NOMO-1 treated with dmso at 0.1 percent for 144 hours (cell line): ENCODE data around the gene NOTCH2.
"Not testable (repeated sequence)": the region's sequence is repeated elsewhere in the genome, so short reads cannot be mapped to it uniquely, and the experiment has no call there.

Experiments
- DNase-seq: peaks from one replicate; lab custom pipeline; 2025; ENCODE audit not compliant: unreplicated experiment; lab: John Stamatoyannopoulos, UW

The NOTCH2 gene

DNA sequence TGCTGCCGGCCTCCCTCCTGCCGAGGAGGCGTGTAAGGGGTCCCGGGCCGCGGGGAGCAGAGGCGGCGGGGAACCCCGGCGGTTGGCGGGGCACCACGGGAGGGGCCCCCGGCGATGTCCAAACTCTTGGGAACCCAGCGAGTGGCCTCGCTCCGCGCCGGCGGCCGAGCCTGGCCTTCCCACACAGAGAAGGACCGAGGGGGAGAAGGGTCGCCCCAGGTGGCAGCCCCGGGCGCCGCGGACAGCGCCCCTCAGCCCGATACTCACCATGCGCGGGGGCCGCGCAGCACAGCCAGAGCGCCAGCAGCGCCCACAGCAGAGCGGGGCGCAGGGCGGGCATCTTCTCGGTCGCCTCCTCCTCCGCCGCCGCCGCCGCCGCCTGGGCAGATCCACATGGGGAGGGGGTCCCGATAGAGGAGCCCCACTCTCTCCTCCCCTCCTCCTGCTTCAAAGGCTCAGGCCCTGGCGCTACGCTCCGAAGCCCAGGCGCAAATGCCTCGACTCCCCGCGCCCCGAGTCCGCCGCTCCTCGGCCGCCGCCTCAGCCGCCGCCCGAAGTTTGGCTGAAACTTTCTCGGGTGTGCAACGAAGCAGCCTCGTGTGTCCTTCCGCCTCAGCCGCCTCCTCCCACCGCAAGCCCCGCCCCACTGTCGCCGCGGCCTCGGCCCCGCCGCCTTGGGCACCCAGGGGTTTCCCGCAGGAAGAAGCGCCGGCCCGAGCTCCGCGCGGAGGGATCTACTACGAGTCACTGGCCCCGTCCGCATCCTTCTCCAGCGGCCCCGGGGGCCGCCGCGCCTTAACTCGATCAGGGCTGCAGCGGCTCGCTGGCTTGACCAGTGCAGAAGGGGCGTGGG is at the start of gene NOTCH2:
Gene NOTCH2 (minus strand): TSS at position 596 of the 853 bp plus-strand sequence. CDS start 256 bp downstream, at position 340.
- DNase-seq, result peak; percentile 17

- DNase-seq, result not testable (repeated sequence)
These were observed 48.1 kb upstream of the NOTCH2 start for GRCh38 chr1:120117371-120118177.

- not testable (repeated sequence) for DNase-seq
These were observed 46.6 kb upstream of the NOTCH2 start for GRCh38 chr1:120116094-120116493.

- DNase-seq, result not testable (repeated sequence)
These were observed 43.7 kb upstream of the NOTCH2 start for GRCh38 chr1:120113134-120113533.

GRCh38 chr1:120112212-120112611 is 42.8 kb upstream of the NOTCH2 start:
- not testable (repeated sequence) for DNase-seq

- DNase-seq, result not testable (repeated sequence)
These were observed 42.3 kb upstream of the NOTCH2 start for GRCh38 chr1:120111771-120112170.

DNA sequence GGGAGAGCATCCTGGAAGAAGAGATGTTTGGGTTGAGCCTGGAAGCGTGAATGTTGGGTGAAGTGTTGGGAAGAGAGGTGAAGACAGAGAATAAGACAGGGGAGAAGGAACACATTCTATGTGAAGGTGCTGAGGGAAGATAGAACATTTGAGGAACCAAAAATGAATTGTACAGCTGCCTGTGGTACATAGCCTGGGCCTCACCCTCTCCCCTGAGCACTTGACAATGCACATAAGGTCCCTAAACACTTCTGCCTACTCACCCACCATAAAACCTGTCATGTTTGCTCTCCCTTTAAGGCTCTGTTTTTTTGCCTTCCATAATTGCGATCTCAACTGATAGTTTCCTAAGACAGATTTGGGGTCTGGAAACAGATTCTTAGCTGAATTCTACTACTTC is 41.5 kb upstream of the NOTCH2 start:
- DNase-seq, result not testable (repeated sequence)

DNA sequence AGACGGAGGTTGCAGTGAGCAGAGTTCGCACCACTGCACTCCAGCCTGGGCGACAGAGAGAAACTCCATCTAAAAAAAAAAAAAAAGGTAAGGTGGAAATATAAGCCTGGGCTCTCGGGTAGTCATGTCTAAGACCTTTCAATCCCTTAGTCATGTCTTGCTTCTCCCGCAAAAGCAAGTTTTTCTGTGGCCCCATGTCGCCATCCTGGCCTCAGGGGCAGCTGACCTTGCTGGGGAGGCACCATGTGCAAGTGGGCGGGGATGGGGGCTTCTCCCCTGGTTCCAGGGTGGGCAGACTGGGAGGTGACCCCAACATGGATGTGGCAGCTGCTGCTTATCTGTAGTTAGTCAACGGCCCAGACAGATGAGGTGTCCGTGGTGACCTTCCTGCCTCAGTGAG is 40.2 kb upstream of the NOTCH2 start:
- DNase-seq, result not testable (repeated sequence)

GRCh38 chr1:120109180-120109579 is 39.7 kb upstream of the NOTCH2 start:
- DNase-seq, result not testable (repeated sequence)

GRCh38 chr1:120105288-120105687 is 35.8 kb upstream of the NOTCH2 start:
- not testable (repeated sequence) for DNase-seq

GRCh38 chr1:120103768-120104167 is 34.3 kb upstream of the NOTCH2 start:
- DNase-seq, result not testable (repeated sequence)

- not testable (repeated sequence) for DNase-seq
These were observed 32.1 kb upstream of the NOTCH2 start for GRCh38 chr1:120101593-120101992.

GRCh38 chr1:120100590-120100989 is 31.1 kb upstream of the NOTCH2 start:
- not testable (repeated sequence) for DNase-seq

DNA sequence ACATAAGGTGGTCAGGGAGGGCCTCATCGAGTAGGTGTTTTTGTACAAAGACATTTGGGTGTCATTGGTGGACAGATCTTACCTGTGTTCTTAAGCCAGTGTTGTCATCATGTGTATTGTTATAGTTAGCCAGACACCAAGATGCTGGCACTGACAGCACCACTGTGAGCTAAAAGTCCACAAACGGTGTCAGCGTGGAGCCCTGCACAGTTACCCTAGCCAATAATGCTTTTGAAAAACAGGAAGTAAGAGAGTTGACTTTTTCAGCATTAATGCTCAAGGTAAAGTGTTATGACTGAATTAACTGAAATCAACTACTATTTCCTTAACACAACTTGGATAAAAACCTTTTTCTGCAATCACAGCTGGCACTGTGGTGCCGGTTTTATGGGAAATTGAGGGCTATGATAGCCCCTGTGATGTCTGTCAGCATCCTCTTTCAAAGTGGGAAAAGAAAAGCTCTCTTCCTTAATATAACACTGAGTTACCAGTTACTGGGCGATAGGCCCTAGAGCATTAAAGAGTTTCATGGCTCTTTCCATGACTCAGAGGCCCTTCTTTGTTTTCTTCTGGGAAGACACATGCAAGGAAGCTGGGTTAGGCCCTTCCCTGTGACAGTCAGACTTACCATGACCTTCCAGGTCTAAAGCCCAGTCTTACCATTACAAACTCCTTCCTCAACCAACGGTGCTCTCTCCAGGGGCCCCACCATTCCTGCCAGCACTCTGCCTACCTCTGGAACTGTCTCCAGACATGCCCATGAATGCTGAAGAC is 29.7 kb upstream of the NOTCH2 start:
- DNase-seq, result not testable (repeated sequence)

DNA sequence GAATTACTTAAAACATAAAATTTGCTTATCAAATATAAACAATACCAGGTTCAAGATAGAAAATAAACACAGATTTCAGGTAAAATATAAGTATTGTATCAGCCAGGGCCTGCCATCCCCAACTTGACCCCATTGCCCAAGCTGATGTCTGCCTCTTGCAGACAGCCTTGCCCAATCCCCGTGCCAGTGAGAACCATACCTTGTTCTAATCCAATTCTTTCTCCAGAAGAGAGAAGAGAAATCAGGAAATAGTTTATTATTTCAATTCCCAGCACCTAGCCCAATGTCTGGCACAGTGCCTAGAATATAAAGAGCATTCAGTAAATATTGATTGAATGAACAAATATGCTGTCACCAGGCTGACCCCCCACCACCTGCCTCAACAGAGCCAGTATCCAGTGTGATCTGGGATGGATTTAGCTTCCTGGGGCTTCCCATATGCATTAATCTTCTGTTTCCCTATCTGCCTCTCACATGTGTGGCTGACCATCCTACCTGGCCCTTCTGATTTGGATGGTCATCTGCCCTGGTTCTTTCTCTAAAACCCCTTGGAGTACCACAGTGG is 27.6 kb upstream of the NOTCH2 start:
- not testable (repeated sequence) for DNase-seq

DNA sequence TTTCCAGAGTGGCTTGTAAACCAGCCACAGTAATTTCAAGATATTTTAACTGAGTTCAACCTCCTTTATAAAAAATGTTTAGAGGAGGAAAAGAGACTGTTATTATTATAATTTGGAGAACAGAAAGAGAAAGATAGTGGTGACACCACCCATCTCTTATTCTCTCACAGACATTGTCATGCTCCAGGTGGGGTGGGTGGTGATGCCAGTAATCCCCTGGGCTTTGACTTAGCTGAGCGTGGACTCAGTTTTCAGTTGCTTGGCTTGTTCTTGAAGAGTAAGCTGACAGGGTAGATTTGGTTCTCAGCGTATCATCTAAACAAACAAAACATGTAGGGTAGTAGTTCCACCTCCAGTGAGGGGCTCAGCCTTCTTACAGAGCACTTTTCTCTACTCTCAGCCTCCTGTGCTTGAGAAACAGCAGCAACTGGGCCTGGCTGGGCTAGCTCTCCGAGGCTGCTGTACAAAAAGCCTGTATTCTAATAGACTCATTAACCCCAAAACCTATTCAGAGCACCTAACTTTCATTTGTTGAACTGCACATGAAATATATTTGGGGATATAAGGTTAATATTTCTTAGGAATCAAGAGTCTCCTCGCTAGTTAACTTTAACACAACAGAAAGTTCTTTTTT is 24.2 kb upstream of the NOTCH2 start:
- not testable (repeated sequence) for DNase-seq

- not testable (repeated sequence) for DNase-seq
These were observed 23.1 kb upstream of the NOTCH2 start for GRCh38 chr1:120092232-120093218.

GRCh38 chr1:120090830-120091229 is 21.4 kb upstream of the NOTCH2 start:
- DNase-seq, result not testable (repeated sequence)

- DNase-seq, result not testable (repeated sequence)
These were observed 18.5 kb upstream of the NOTCH2 start for GRCh38 chr1:120087959-120088358.
